ENCODE results near the gene RBSN. TPM values are rescaled to one million over a fixed set of nuclear protein-coding genes. Genes with fewer than 3 reads are reported as not detected.

Gene RBSN
- total and polyA plus RNA-seq, 7 donors, result 7.2 to 41.3 (median 29.1) TPM

Other genes with a start within 250 kb of the RBSN start
- 10 to 100 TPM; 34.2 to 68.4 (median 35.4) TPM for gene NR2C2, start 151.6 kb downstream of the RBSN start, total RNA-seq
- gene NR2C2, start 151.6 kb downstream of the RBSN start, polyA plus RNA-seq, result 10 to 100 TPM in 1 of 3 donors, 1 to 10 TPM in 2; 3.6 to 14.1 (median 6.0) TPM
- 10 to 100 TPM; 25.8 to 44.5 (median 33.1) TPM for gene MRPS25, start 33.8 kb downstream of the RBSN start, total RNA-seq
- gene MRPS25, start 33.8 kb downstream of the RBSN start, polyA plus RNA-seq, result 10 to 100 TPM; 45.0 to 86.1 (median 73.8) TPM
- gene CAPN7, start 107.1 kb upstream of the RBSN start, total RNA-seq, result 10 to 100 TPM; 52.8 to 70.8 (median 58.6) TPM
- 10 to 100 TPM; 12.5 to 15.6 (median 13.2) TPM for gene CAPN7, start 107.1 kb upstream of the RBSN start, polyA plus RNA-seq
- gene SH3BP5, start 233.4 kb upstream of the RBSN start, total RNA-seq, result 10 to 100 TPM; 25.1 to 40.4 (median 31.9) TPM
- 10 to 100 TPM in 2 of 3 donors, 1 to 10 TPM in 1; 5.5 to 31.2 (median 21.6) TPM for gene SH3BP5, start 233.4 kb upstream of the RBSN start, polyA plus RNA-seq

All from sigmoid colon (tissue), 7 donors.